A673 (cell line): ENCODE data around the gene NR1H2. TPM values are rescaled to one million over a fixed set of nuclear protein-coding genes. Genes with fewer than 3 reads are reported as not detected.

ENCODE experiments used
- BruUV-seq: library from RNA; stranded (reverse); fragments of 400-500 nt; replicated peaks from 2 replicates; lab custom pipeline; 2021; lab: Mats Ljungman, UMichigan
- CTCF ChIA-PET: fragments of 300-600 bp; sonication (Branson Sonifier 250); formaldehyde crosslinking; loops from one replicate; lab custom pipeline; 2022; ENCODE audit warnings: antibody characterized with exemption; lab: Charles Lee
- POLR2A ChIA-PET: fragments of 300-600 bp; sonication (Branson Sonifier 250); formaldehyde crosslinking; loops from one replicate; lab custom pipeline; 2022; ENCODE audit warnings: antibody characterized with exemption; ENCODE audit not compliant: low non-redundant PET; lab: Charles Lee
- DNase-seq: peaks from one replicate; pipeline ENCODE4 v3.0.0-alpha.2; 2015; ENCODE audit warnings: low spot score
- H3K27ac ChIP-seq: fragments of 200-600 bp; sonication (generic); 2 replicates; pipeline ENCODE4 v1.5.1; 2016; ENCODE audit warnings: mixed run types, low read depth, mild to moderate bottlenecking, mixed read lengths, antibody characterized with exemption, low read length; ENCODE audit not compliant: poor library complexity, severe bottlenecking
- H3K27me3 ChIP-seq: fragments of 200-600 bp; sonication (generic); replicated peaks from 2 replicates; pipeline ENCODE4 v1.6.1; 2017; ENCODE audit warnings: mixed run types, low read depth, mild to moderate bottlenecking, mixed read lengths, antibody characterized with exemption, low read length; ENCODE audit not compliant: insufficient read depth, poor library complexity
- H3K36me3 ChIP-seq: fragments of 200-600 bp; sonication (generic); 2 replicates; pipeline ENCODE4 v1.6.1; 2016; ENCODE audit warnings: mixed run types, mild to moderate bottlenecking, mixed read lengths, antibody characterized with exemption, low read length; ENCODE audit not compliant: insufficient read depth, poor library complexity, severe bottlenecking
- H3K4me1 ChIP-seq: fragments of 200-600 bp; sonication (generic); 2 replicates; pipeline ENCODE4 v1.6.1; 2017; ENCODE audit warnings: mixed run types, mild to moderate bottlenecking, mixed read lengths, antibody characterized with exemption, low read length; ENCODE audit not compliant: insufficient read depth, poor library complexity, severe bottlenecking
- H3K4me3 ChIP-seq: fragments of 200-600 bp; sonication (generic); 2 replicates; pipeline ENCODE4 v1.5.1; 2016; ENCODE audit warnings: low read depth, mixed run types, mild to moderate bottlenecking, mixed read lengths, low read length; ENCODE audit not compliant: poor library complexity, severe bottlenecking
- H3K9me3 ChIP-seq: fragments of 200-600 bp; sonication (generic); 2 replicates; pipeline ENCODE4 v1.6.1; 2016; ENCODE audit warnings: mixed run types, low read depth, mild to moderate bottlenecking, mixed read lengths, antibody characterized with exemption, low read length; ENCODE audit not compliant: poor library complexity, severe bottlenecking
- CTCF ChIP-seq: fragments of 300-800, 200-600 bp; sonication (generic); conservative IDR thresholded peaks from 2 replicates; pipeline ENCODE4 v1.5.1; 2017; ENCODE audit warnings: low read depth, mild to moderate bottlenecking, antibody characterized with exemption, low read length, moderate library complexity, mixed read lengths
- EZH2 ChIP-seq: fragments of 200-600 bp; sonication (generic); IDR thresholded peaks from 2 replicates; pipeline ENCODE4 v1.6.1; 2017; ENCODE audit warnings: borderline replicate concordance, low read depth, mild to moderate bottlenecking, mixed read lengths, antibody characterized with exemption, low read length; ENCODE audit not compliant: poor library complexity, severe bottlenecking
- intact Hi-C: fragments of 100-400 bp; cut with micrococcal nuclease; formaldehyde crosslinking; loops from one replicate; pipeline ENCODE4 v1.10.0; 2022; ENCODE audit not compliant: unreplicated experiment
- total RNA-seq: library from RNA; stranded (reverse); gene quantifications from 2 replicates; pipeline ENCODE4 v1.2.3, GENCODE V29; 2021

Gene NR1H2
- total RNA-seq, 1 experiment from 2014 or later: 42.7 TPM

- CTCF ChIA-PET: no interaction called here
- Histone ChIP-seq H3K4me3 (no peak within 1 kb of the TSS), H3K27me3 (no peaks in the 10 kb centered on the region), H3K4me1 (no peaks in the 10 kb centered on the region), H3K36me3 (no peaks in the 10 kb centered on the region), H3K27ac (no peak within 1 kb of the TSS), H3K9me3 (no peaks in the 10 kb centered on the region)
- BruUV-seq: no TSS peak
- TF ChIP-seq CTCF: no peak
- no peak for TF ChIP-seq EZH2
- DNase-seq: no peak
- POLR2A ChIA-PET: no interaction called here
- intact Hi-C loops: no loop called here
Observed at GRCh38 chr19:50418176-50419021, 42.1 kb downstream of the NR1H2 start, which contains the start of gene SPIB. TSS of gene SPIB (plus strand) at chr19:50418938. CDS start at chr19:50418963, 25 bp downstream.

DNA sequence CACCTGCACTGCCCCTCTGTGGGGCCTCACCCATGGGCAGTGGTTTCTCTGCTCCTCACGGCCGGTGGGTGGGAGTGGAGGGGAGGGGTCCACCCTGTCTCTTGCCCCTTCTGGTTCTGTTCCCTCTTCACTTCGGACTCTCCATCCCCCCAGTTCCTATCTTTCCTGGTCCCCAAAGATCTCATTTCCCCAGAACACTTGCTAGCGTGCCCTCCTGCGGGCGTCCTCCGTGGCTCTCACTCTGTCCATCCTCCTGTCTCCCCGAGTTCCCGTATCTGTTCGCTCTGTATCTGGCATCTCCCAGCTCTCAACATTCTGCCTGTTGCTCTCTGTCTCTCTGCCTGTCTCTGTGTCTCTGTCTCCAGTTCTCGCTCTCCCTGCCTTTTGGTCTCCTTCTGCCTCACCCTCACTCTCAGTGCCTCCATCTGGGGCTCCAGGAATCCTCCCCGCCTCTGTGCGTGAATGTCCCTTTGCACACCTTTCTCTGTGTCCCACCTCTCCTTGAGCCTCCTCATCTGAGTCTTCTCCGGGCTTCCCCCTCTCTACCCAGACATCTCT lies 42.8 kb downstream of the NR1H2 start:
- ChIA-PET POLR2A (no interaction called here), CTCF (no interaction called here)
- Histone ChIP-seq H3K4me1 (no peaks in the 10 kb centered on the region), H3K27ac (no peak overlapping the region), H3K27me3 (no peaks in the 10 kb centered on the region), H3K4me3 (no peak overlapping the region), H3K9me3 (no peaks in the 10 kb centered on the region), H3K36me3 (no peaks in the 10 kb centered on the region)
- no peak for DNase-seq
- TF ChIP-seq CTCF (no peak), EZH2 (no peak)
- no TSS peak for BruUV-seq
- intact Hi-C loops: no loop called here

DNA sequence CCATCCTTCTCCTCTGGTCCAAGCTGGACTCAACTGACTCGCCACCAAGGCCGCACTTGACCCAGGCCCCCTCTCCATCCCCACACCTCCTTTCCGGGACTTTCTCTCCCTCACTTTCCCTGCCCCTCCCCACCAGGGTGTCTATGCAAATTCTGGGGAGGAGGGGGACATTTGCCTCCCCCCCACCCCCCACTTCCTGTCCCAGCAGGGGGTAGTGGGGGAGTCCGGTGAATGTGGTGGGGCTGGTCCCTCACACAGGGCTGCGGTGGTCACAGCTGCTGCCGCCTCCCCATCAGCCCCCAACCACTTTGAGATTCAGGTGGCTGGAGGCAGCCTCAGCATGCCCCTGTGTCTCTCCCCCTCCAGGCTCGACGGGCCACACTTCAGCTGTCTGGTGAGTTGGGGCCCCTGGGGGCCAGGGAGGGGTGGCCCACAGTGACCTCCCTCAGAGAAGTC lies 43.4 kb downstream of the NR1H2 start:
- no peak for DNase-seq
- H3K9me3 ChIP-seq: no peaks in the 10 kb centered on the region
- intact Hi-C loops: no loop called here
- H3K27me3 ChIP-seq: no peaks in the 10 kb centered on the region
- CTCF ChIA-PET: no interaction called here
- no peaks in the 10 kb centered on the region for H3K4me1 ChIP-seq
- POLR2A ChIA-PET: no interaction called here
- TF ChIP-seq EZH2 (no peak), CTCF (no peak)
- no peaks in the 10 kb centered on the region for H3K36me3 ChIP-seq
- H3K27ac ChIP-seq: no peak overlapping the region
- no peak overlapping the region for H3K4me3 ChIP-seq
- BruUV-seq: no TSS peak
